GM18861 (cell line): ENCODE measurements around the gene MARF1.
"Not testable (repeated sequence)": the region's sequence is repeated elsewhere in the genome, so short reads cannot be mapped to it uniquely, and the experiment has no call there.

Experiments
- ATAC-seq: cut with Tn5 transposase; IDR thresholded peaks from one replicate; pipeline ENCODE4 v1.9.1; 2021; ENCODE audit not compliant: unreplicated experiment

MARF1 gene

GRCh38 chr16:15573274-15573895, 69.6 kb downstream of the MARF1 start:
- ATAC-seq: no peak

- no peak for ATAC-seq
Observed at GRCh38 chr16:15572329-15573001, 70.5 kb downstream of the MARF1 start.

GRCh38 chr16:15571557-15571956, 71.4 kb downstream of the MARF1 start:
- ATAC-seq: no peak

- not testable (repeated sequence) for ATAC-seq
Observed at GRCh38 chr16:15570666-15571065, 72.3 kb downstream of the MARF1 start.

GRCh38 chr16:15567823-15568222, 75.1 kb downstream of the MARF1 start:
- no peak for ATAC-seq

GRCh38 chr16:15566095-15566494, 76.9 kb downstream of the MARF1 start:
- no peak for ATAC-seq

- ATAC-seq: no peak
Observed at GRCh38 chr16:15564604-15565339, 78.2 kb downstream of the MARF1 start.

GRCh38 chr16:15559176-15559575, 83.8 kb downstream of the MARF1 start:
- no peak for ATAC-seq

- ATAC-seq: no peak
Observed at GRCh38 chr16:15557258-15557657, 85.7 kb downstream of the MARF1 start.

GRCh38 chr16:15556130-15556529, 86.8 kb downstream of the MARF1 start:
- ATAC-seq: no peak

GRCh38 chr16:15553313-15554088, 89.5 kb downstream of the MARF1 start:
- no peak for ATAC-seq

GRCh38 chr16:15552507-15552906, 90.4 kb downstream of the MARF1 start:
- no peak for ATAC-seq

- no peak for ATAC-seq
Observed at GRCh38 chr16:15548482-15548891, 94.5 kb downstream of the MARF1 start.

GRCh38 chr16:15547768-15548096, 95.2 kb downstream of the MARF1 start:
- no peak for ATAC-seq

GRCh38 chr16:15547072-15547767, 95.7 kb downstream of the MARF1 start:
- not testable (repeated sequence) for ATAC-seq

GRCh38 chr16:15545544-15545943, 97.4 kb downstream of the MARF1 start:
- no peak for ATAC-seq

- no peak for ATAC-seq
Observed at GRCh38 chr16:15544405-15544804, 98.5 kb downstream of the MARF1 start.
